Measurements from ENCODE around the gene SLC23A2. TPM values are rescaled to one million over a fixed set of nuclear protein-coding genes. Genes with fewer than 3 reads are reported as not detected.

SLC23A2 gene
- polyA plus RNA-seq, 1 donor from 2014 or later: 38.3 TPM

- TF ChIP-seq TAF1 (IDR thresholded peaks at IDR 0.05; ENCODE audit: low read depth): no peak
- no peak for TF ChIP-seq POLR2AphosphoS5 (IDR thresholded peaks at IDR 0.05)
- TF ChIP-seq MXI1 (conservative IDR thresholded peaks at IDR 0.05; ENCODE audit: poor library complexity, severe bottlenecking): no peak
- H3K36me3 ChIP-seq (ENCODE audit: insufficient read depth, low read length): no peaks in the 10 kb centered on the region
- no peak overlapping the region for H2AFZ ChIP-seq (ENCODE audit: low read depth, low read length)
- H3K27ac ChIP-seq (ENCODE audit: low read length): no peak overlapping the region
- no peak overlapping the region for H3K4me2 ChIP-seq (ENCODE audit: low read length)
- H3K79me2 ChIP-seq (replicated peaks; ENCODE audit: insufficient read depth, low read length): peaks cover 6% of the 10 kb centered on the region
- H3K9me2 ChIP-seq (ENCODE audit: insufficient read depth, low read length): no peaks in the 10 kb centered on the region
- no peak overlapping the region for H3K9ac ChIP-seq (ENCODE audit: low read length)
- no peaks in the 10 kb centered on the region for H4K20me1 ChIP-seq (ENCODE audit: insufficient read depth)
- no peaks in the 10 kb centered on the region for H3K9me3 ChIP-seq (ENCODE audit: low read length)
- H3K27me3 ChIP-seq (ENCODE audit: insufficient read depth, low read depth, low read length): no peaks in the 10 kb centered on the region
- no peak overlapping the region for H3K4me3 ChIP-seq (ENCODE audit: low read length)
- no peaks in the 10 kb centered on the region for H3F3A ChIP-seq (ENCODE audit: insufficient read depth, low read length, poor library complexity, severe bottlenecking)
These were observed 181.4 kb downstream of the SLC23A2 start for GRCh38 chr20:4819901-4820300.

- H3K27ac ChIP-seq (ENCODE audit: low read length): no peak overlapping the region
- no peaks in the 10 kb centered on the region for H3K36me3 ChIP-seq (ENCODE audit: insufficient read depth, low read length)
- no peaks in the 10 kb centered on the region for H3F3A ChIP-seq (ENCODE audit: insufficient read depth, low read length, poor library complexity, severe bottlenecking)
- TF ChIP-seq POLR2AphosphoS5 (IDR thresholded peaks at IDR 0.05) (no peak), TAF1 (IDR thresholded peaks at IDR 0.05; ENCODE audit: low read depth) (no peak), CTCF (IDR thresholded peaks at IDR 0.05; ENCODE audit: poor library complexity, severe bottlenecking) (no peak), SMC3 (conservative IDR thresholded peaks at IDR 0.05; ENCODE audit: poor library complexity) (no peak), RAD21 (conservative IDR thresholded peaks at IDR 0.05) (no peak), EZH2 (IDR thresholded peaks at IDR 0.05; ENCODE audit: borderline replicate concordance, insufficient read depth, low read length, poor library complexity, severe bottlenecking) (no peak), REST (IDR thresholded peaks at IDR 0.05; ENCODE audit: borderline replicate concordance) (no peak), EP300 (conservative IDR thresholded peaks at IDR 0.05; ENCODE audit: poor library complexity, severe bottlenecking) (no peak), MXI1 (conservative IDR thresholded peaks at IDR 0.05; ENCODE audit: poor library complexity, severe bottlenecking) (no peak)
- no peaks in the 10 kb centered on the region for H3K9me3 ChIP-seq (ENCODE audit: low read length)
- H3K27me3 ChIP-seq (ENCODE audit: insufficient read depth, low read depth, low read length): no peaks in the 10 kb centered on the region
- H3K9me2 ChIP-seq (ENCODE audit: insufficient read depth, low read length): no peaks in the 10 kb centered on the region
- H3K9ac ChIP-seq (ENCODE audit: low read length): no peak overlapping the region
- H4K20me1 ChIP-seq (ENCODE audit: insufficient read depth): no peaks in the 10 kb centered on the region
- H2AFZ ChIP-seq (ENCODE audit: low read depth, low read length): no peak overlapping the region
- H3K4me3 ChIP-seq (ENCODE audit: low read length): no peak overlapping the region
- H3K4me2 ChIP-seq (ENCODE audit: low read length): no peak overlapping the region
- H3K79me2 ChIP-seq (replicated peaks; ENCODE audit: insufficient read depth, low read length): peaks cover 6% of the 10 kb centered on the region
These were observed 184.1 kb downstream of the SLC23A2 start for GRCh38 chr20:4817230-4817671.

GRCh38 chr20:4815628-4816027, 185.7 kb downstream of the SLC23A2 start:
- no peaks in the 10 kb centered on the region for H4K20me1 ChIP-seq (ENCODE audit: insufficient read depth)
- no peak overlapping the region for H3K4me2 ChIP-seq (ENCODE audit: low read length)
- no peaks in the 10 kb centered on the region for H3K9me3 ChIP-seq (ENCODE audit: low read length)
- TF ChIP-seq TAF1 (IDR thresholded peaks at IDR 0.05; ENCODE audit: low read depth) (no peak), EZH2 (IDR thresholded peaks at IDR 0.05; ENCODE audit: borderline replicate concordance, insufficient read depth, low read length, poor library complexity, severe bottlenecking) (no peak), CTCF (IDR thresholded peaks at IDR 0.05; ENCODE audit: poor library complexity, severe bottlenecking) (no peak), POLR2AphosphoS5 (IDR thresholded peaks at IDR 0.05) (no peak), EP300 (conservative IDR thresholded peaks at IDR 0.05; ENCODE audit: poor library complexity, severe bottlenecking) (no peak), SMC3 (conservative IDR thresholded peaks at IDR 0.05; ENCODE audit: poor library complexity) (no peak), REST (IDR thresholded peaks at IDR 0.05; ENCODE audit: borderline replicate concordance) (no peak), MXI1 (conservative IDR thresholded peaks at IDR 0.05; ENCODE audit: poor library complexity, severe bottlenecking) (no peak), RAD21 (conservative IDR thresholded peaks at IDR 0.05) (no peak)
- no peak overlapping the region for H2AFZ ChIP-seq (ENCODE audit: low read depth, low read length)
- H3K27ac ChIP-seq (ENCODE audit: low read length): no peak overlapping the region
- H3K79me2 ChIP-seq (replicated peaks; ENCODE audit: insufficient read depth, low read length): peaks cover 2% of the 10 kb centered on the region
- H3K27me3 ChIP-seq (ENCODE audit: insufficient read depth, low read depth, low read length): no peaks in the 10 kb centered on the region
- H3K4me3 ChIP-seq (ENCODE audit: low read length): no peak overlapping the region
- H3K9me2 ChIP-seq (ENCODE audit: insufficient read depth, low read length): no peaks in the 10 kb centered on the region
- no peak overlapping the region for H3K9ac ChIP-seq (ENCODE audit: low read length)
- H3F3A ChIP-seq (ENCODE audit: insufficient read depth, low read length, poor library complexity, severe bottlenecking): no peaks in the 10 kb centered on the region
- H3K36me3 ChIP-seq (ENCODE audit: insufficient read depth, low read length): no peaks in the 10 kb centered on the region

All from neural cell (in vitro differentiated cells).